Ishikawa (cell line): ENCODE results near the gene P2RX6.

Source experiments
- TAF1 ChIP-seq: IDR thresholded peaks from 2 replicates; pipeline ENCODE4 v1.6.1; 2012; ENCODE audit warnings: low read depth, mild to moderate bottlenecking
- TEAD4 ChIP-seq: IDR thresholded peaks from 2 replicates; pipeline ENCODE4 v1.6.1; 2012

GRCh38 chr22:21073482-21073881 is 58.5 kb downstream of the P2RX6 start:
- TF ChIP-seq TEAD4 (no peak), TAF1 (no peak)
